ENCODE data around the gene DGKH.

DGKH gene

GRCh38 chr13:42057918-42058530, 9.6 kb downstream of the DGKH start:
- no peak for DNase-seq
- in situ Hi-C loops (cut with HindIII; ENCODE audit: low pct_ligation_motif_present, low sequenced_read_pairs), result no loop called here

DNA sequence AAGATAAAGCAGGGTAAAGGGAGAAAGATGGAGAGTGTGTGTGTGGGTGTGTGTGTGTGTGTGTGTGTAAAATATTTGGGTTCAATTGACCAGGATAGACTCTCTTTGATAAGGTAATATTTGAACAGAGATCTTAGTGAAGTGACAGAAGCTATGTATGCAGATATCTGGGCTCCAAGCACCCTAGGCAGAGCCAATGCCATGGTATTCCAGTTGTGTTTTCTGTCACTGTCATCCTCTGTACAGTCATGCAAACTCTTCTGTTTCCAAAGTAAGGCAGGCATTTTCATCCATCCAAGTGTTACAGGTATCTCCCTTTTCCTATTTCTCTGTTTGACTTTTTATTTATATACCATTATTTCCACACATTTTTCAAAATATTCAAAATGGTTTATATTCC, 13.5 kb downstream of the DGKH start:
- TF ChIP-seq, protein P1, sequence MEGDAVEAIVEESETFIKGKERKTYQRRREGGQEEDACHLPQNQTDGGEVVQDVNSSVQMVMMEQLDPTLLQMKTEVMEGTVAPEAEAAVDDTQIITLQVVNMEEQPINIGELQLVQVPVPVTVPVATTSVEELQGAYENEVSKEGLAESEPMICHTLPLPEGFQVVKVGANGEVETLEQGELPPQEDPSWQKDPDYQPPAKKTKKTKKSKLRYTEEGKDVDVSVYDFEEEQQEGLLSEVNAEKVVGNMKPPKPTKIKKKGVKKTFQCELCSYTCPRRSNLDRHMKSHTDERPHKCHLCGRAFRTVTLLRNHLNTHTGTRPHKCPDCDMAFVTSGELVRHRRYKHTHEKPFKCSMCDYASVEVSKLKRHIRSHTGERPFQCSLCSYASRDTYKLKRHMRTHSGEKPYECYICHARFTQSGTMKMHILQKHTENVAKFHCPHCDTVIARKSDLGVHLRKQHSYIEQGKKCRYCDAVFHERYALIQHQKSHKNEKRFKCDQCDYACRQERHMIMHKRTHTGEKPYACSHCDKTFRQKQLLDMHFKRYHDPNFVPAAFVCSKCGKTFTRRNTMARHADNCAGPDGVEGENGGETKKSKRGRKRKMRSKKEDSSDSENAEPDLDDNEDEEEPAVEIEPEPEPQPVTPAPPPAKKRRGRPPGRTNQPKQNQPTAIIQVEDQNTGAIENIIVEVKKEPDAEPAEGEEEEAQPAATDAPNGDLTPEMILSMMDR (IDR thresholded peaks at IDR 0.05; ENCODE audit: low read depth, low read length, missing control alignments), result no peak
- Histone ChIP-seq H3K27ac (no peak overlapping the region), H3K27me3 (replicated peaks) (no peaks in the 10 kb centered on the region), H3K4me3 (ENCODE audit: low read depth, low read length) (no peak overlapping the region), H3K36me3 (replicated peaks) (peaks cover 7% of the 10 kb centered on the region)
- in situ Hi-C loops (cut with HindIII; ENCODE audit: low pct_ligation_motif_present, low sequenced_read_pairs), result no loop called here
- DNase-seq, result no peak

More at GRCh38 chr13:42057918-42058530, 9.6 kb downstream of the DGKH start:
- TF ChIP-seq, protein P1 (IDR thresholded peaks at IDR 0.05; ENCODE audit: low read depth, low read length, missing control alignments), result no peak
- peaks cover 3% of the 10 kb centered on the region for H3K36me3 ChIP-seq (replicated peaks)
- H3K27me3 ChIP-seq (replicated peaks), result no peaks in the 10 kb centered on the region
- H3K27ac ChIP-seq, result no peak overlapping the region
- no peak overlapping the region for H3K4me3 ChIP-seq (ENCODE audit: low read depth, low read length)

- Histone ChIP-seq H3K27ac (no peak overlapping the region), H3K4me3 (ENCODE audit: low read depth, low read length) (no peak overlapping the region), H3K36me3 (replicated peaks) (peaks cover 7% of the 10 kb centered on the region), H3K27me3 (replicated peaks) (no peaks in the 10 kb centered on the region)
- DNase-seq, result no peak
- in situ Hi-C loops (cut with HindIII; ENCODE audit: low pct_ligation_motif_present, low sequenced_read_pairs), result no loop called here
- TF ChIP-seq, protein P1 (IDR thresholded peaks at IDR 0.05; ENCODE audit: low read depth, low read length, missing control alignments), result no peak
These were observed 14.7 kb downstream of the DGKH start for GRCh38 chr13:42063105-42063504.

DNA sequence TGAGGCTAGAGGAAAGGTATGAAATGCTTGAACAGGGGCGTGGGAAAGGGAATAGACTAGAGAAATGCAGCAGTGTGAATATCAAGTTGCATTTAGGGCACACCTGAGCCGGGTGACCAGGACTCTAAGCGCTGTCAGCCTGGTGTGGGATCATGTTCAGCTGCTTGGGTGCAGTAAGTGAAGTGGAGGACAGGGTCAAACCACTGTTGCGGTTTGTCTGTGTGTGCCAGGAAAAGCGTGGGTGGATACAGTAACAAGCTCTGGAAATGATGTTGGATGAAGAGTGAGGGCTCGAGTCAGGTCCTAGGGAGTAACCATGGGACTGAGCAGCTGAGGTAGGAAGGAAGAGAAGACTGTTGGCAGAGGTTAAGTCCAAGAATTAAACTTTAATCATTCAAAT, 15.8 kb downstream of the DGKH start:
- Histone ChIP-seq H3K36me3 (replicated peaks) (peaks cover 4% of the 10 kb centered on the region), H3K4me3 (ENCODE audit: low read depth, low read length) (no peak overlapping the region), H3K27me3 (replicated peaks) (no peaks in the 10 kb centered on the region), H3K27ac (peak overlapping the region; percentile 68)
- peak; percentile 96 for DNase-seq
- TF ChIP-seq, protein P1 (IDR thresholded peaks at IDR 0.05; ENCODE audit: low read depth, low read length, missing control alignments), result no peak
- in situ Hi-C loops (cut with HindIII; ENCODE audit: low pct_ligation_motif_present, low sequenced_read_pairs), result no loop called here

DNA sequence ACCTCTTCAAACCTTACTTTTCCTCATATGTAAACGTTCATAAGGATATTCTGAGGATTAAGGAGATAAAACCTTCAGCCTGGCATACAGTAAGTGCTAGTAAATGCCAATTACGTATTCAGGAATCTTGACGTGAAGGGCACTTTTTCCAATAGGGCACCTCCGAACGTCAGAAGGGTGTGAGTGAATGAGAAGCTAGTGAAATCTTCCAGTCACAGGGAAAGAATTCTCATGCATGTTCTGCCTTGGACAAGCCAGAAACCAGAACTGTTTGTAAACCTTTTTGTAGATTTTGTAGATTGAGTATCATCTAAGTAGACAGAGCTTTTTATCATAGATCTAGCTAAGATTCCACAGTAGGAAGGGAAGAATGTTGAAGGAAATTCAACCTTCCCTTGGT, 16.5 kb downstream of the DGKH start:
- H3K27ac ChIP-seq, result peak overlapping the region; percentile 92
- no peak for DNase-seq
- H3K4me3 ChIP-seq (ENCODE audit: low read depth, low read length), result no peak overlapping the region
- H3K36me3 ChIP-seq (replicated peaks), result peaks cover 4% of the 10 kb centered on the region
- in situ Hi-C loops (cut with HindIII; ENCODE audit: low pct_ligation_motif_present, low sequenced_read_pairs), result no loop called here
- no peaks in the 10 kb centered on the region for H3K27me3 ChIP-seq (replicated peaks)
- TF ChIP-seq, protein P1 (IDR thresholded peaks at IDR 0.05; ENCODE audit: low read depth, low read length, missing control alignments), result no peak

GRCh38 chr13:42065414-42065813, 17.0 kb downstream of the DGKH start:
- DNase-seq, result no peak
- TF ChIP-seq, protein P1 (IDR thresholded peaks at IDR 0.05; ENCODE audit: low read depth, low read length, missing control alignments), result no peak
- H3K4me3 ChIP-seq (ENCODE audit: low read depth, low read length), result no peak overlapping the region
- H3K36me3 ChIP-seq (replicated peaks), result peaks cover 4% of the 10 kb centered on the region
- H3K27ac ChIP-seq, result peak overlapping the region; percentile 92
- in situ Hi-C loops (cut with HindIII; ENCODE audit: low pct_ligation_motif_present, low sequenced_read_pairs), result no loop called here
- no peaks in the 10 kb centered on the region for H3K27me3 ChIP-seq (replicated peaks)

All from brain microvascular endothelial cell (primary cell).